Lung (tissue), 12 donors: Measurements from ENCODE around the gene PMPCA. TPM values are rescaled to one million over a fixed set of nuclear protein-coding genes. Genes with fewer than 3 reads are reported as not detected.

ENCODE experiments used
- ATAC-seq: fragments of 200-7000 bp; cut with Tn5 transposase; one replicate; pipeline ENCODE4 v1.9.1; 2020; ENCODE audit warnings: moderate number of reproducible peaks; ENCODE audit not compliant: insufficient read depth, low FRiP score
- DNase-seq, 3 donors: peaks; one replicate each; pipeline ENCODE4 v3.0.0-alpha.2; 2013 to 2017
- H3K27ac ChIP-seq, 2 donors: one replicate each; pipeline ENCODE4 v1.5.1; 2013; ENCODE audit warnings: mild to moderate bottlenecking in 2 of 2, moderate library complexity in 2 of 2, control low read depth in 1 of 2, inconsistent platforms in 1 of 2, low read depth in 1 of 2, low read length in 1 of 2
- H3K27me3 ChIP-seq, 3 donors: one replicate each; pipeline ENCODE4 v1.5.1; 2013; ENCODE audit warnings: low read length in 2 of 3; ENCODE audit not compliant: control insufficient read depth in 3 of 3, insufficient read depth in 3 of 3
- H3K36me3 ChIP-seq, 4 donors: one replicate each; pipeline ENCODE4 v1.5.1; 2013; ENCODE audit warnings: low read length in 4 of 4, mild to moderate bottlenecking in 1 of 4, moderate library complexity in 1 of 4; ENCODE audit not compliant: control insufficient read depth in 4 of 4, insufficient read depth in 4 of 4
- H3K4me1 ChIP-seq, 5 donors: one replicate each; pipeline ENCODE4 v1.5.1; 2013; ENCODE audit warnings: low read length in 5 of 5, mild to moderate bottlenecking in 2 of 5, moderate library complexity in 1 of 5; ENCODE audit not compliant: control insufficient read depth in 5 of 5, insufficient read depth in 5 of 5
- H3K4me3 ChIP-seq: one replicate; pipeline ENCODE4 v1.5.1; 2013; ENCODE audit warnings: mild to moderate bottlenecking, control low read depth, moderate library complexity
- H3K9ac ChIP-seq, 2 donors: one replicate each; pipeline ENCODE4 v1.5.1; 2013; ENCODE audit warnings: low read length in 2 of 2, control low read depth in 1 of 2; ENCODE audit not compliant: insufficient read depth in 1 of 2
- H3K9me3 ChIP-seq, 4 donors: one replicate each; pipeline ENCODE4 v1.5.1; 2013; ENCODE audit warnings: low read length in 3 of 4, mild to moderate bottlenecking in 1 of 4, moderate library complexity in 1 of 4; ENCODE audit not compliant: control insufficient read depth in 4 of 4, insufficient read depth in 3 of 4
- CTCF ChIP-seq: IDR thresholded peaks from 2 replicates; pipeline ENCODE4 v1.5.1; 2012; ENCODE audit warnings: mild to moderate bottlenecking; ENCODE audit errors: control extremely low read depth, extremely low read depth
- WGBS, 2 donors: extraction: QIAGEN DNeasy Blood & Tissue Kit; methylation state at CpG; one replicate each; pipeline ENCODE4 v1.1.7; 2013; 5-methylcytosine and 5-hydroxymethylcytosine counted together
- polyA plus RNA-seq, 2 donors: library from polyadenylated mRNA; stranded (reverse); fragments of 200-250 nt; gene quantifications; one replicate each; pipeline ENCODE4 v1.2.1, GENCODE V29; 2013
- total RNA-seq, 2 donors: library from RNA; depleted of rRNA in 1 of 2; stranded (reverse); fragments of >200 nt in 1 of 2; gene quantifications; one replicate each; pipeline ENCODE4 v1.2.1, GENCODE V29; 2014 to 2021
- donor health status: control.
- donor health status: control.
- donor health status: Bipolar disorder and iron deficiency.
- donor health status: healthy.
- donor health status: DM: yes; HTN: yes; CAD: no.

PMPCA gene
- total and polyA plus RNA-seq, 4 donors = 26.5 to 46.7 (median 40.5) TPM

DNA sequence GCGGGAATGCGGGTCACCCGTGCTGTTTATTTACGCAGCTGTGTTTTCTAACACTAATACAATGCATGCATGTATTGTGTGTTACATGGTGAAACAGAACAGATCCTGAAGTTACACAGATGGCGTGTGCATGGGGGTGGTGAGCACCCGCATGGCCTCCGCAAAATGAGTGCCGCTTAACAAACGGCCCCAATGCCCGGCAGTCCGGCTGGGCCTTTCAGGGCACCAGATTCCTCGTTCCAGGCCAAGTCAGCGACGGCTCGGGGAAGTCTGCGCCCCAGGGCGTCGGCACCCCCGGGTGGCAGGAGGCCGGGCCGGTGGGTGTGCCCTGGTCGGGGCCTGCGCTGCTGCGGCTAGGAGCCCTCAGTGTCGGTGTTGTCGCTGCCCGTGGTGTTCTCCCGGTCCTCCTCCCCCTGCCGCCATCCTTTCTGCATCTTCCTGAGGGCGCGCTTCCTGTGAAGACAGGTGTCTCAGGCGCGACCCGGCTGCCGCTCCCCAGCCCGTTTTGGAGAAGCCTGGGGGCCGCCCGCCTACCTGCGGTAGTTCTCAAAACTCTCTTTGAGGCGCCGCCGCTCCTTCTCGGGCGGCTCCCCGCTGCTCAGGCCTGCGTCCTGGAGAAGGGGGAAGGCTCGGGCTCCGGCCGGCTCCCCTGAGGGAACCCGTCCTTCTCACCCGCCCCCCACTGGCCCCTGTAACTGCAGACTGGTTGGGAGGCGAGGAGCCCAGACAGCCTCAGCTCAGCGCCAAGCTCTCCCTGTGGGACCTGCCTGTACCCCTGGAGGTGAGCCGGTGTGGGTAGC lies 46.3 kb upstream of the PMPCA start:
- Histone ChIP-seq H3K27me3 (no peaks in the 10 kb centered on the region), H3K9ac (no peak overlapping the region), H3K4me1 (peaks cover 0 to 22% (median 11%) of the 10 kb centered on the region in 5 donors), H3K27ac (no peak overlapping the region), H3K4me3 (no peak overlapping the region), H3K36me3 (peaks cover 0 to 4% (median under 1%) of the 10 kb centered on the region in 4 donors), H3K9me3 (no peaks in the 10 kb centered on the region)
- WGBS, 2 donors = 40 to 44% methylated on average over 51 to 54 of the region's 54 CpGs
- no peak for TF ChIP-seq CTCF
- DNase-seq = no peak
- no peak for ATAC-seq

DNA sequence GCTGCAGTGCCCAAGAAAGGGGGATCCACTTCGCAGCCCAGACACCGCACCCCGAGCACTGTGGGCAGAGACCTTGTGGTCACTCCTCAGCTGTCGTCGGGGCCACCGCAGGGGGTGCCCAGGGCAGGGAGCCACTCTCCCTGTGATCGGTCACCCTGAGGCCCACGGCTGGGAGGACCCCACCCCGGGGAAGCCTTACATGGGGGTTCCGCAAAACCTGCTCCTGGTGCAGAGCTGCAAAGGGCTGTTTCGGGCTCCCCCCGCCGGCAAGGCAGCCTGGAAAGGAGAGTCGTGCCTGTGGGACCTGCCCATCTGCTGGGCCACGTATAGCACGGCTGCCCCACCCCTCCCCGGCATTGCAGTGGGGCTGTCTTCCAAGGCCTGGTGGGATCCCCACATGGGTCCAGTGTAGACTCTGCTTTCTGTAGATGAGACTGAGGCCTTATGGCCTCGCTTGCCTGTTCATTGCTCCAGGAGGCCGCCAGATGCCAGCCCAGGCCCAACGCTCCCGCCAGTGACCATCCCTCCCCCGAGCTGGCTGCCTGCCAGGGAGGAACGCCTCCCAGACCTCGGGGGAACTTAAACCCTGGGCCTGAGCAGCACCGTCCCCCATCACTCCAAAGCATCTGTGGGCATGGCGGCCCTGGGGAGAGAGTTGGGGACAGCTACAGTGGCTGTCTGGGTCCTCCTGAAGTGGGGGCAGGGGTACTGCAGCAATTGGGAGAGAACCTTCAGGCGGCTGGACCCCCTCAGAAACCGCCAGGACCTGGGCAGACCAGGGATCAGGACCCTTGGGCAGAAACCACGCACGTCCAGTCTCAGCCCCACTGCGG lies 45.3 kb upstream of the PMPCA start:
- no peak for TF ChIP-seq CTCF
- ATAC-seq = no peak
- H3K36me3 ChIP-seq = peaks cover 0 to 4% (median 0%) of the 10 kb centered on the region in 4 donors
- peak in 1 of 3 donors; percentile 32 for DNase-seq
- peaks cover 0 to 22% (median 11%) of the 10 kb centered on the region in 5 donors for H3K4me1 ChIP-seq
- H3K9me3 ChIP-seq = no peaks in the 10 kb centered on the region
- no peak overlapping the region for H3K9ac ChIP-seq
- no peaks in the 10 kb centered on the region for H3K27me3 ChIP-seq
- 76 to 79% methylated on average over 31 of the region's 31 CpGs for WGBS, 2 donors
- H3K4me3 ChIP-seq = no peak overlapping the region
- H3K27ac ChIP-seq = no peak overlapping the region

DNA sequence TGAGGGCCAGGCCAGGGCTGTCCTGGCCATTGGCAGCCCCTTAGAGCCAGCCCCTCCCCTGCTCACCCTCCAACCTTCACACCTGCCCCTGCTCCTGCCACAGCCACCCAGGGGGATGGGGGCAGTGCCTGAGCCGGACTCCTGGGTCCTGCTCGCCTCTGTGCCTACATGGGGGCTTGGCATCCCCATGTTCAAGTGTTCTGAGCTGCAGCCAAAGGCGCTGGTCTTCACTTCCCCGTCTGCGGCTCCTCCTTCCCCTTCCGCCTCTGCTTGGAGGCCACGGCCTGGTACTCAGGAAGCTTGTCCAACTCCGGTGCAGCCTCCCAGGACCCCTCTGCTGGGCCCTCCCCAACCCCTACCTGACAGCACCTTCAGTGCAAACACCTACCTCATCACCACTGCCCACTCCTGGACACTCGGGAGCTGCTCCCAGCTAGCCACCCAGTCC lies 44.7 kb upstream of the PMPCA start:
- Histone ChIP-seq H3K36me3 (peaks cover 0 to 4% (median 0%) of the 10 kb centered on the region in 4 donors), H3K4me1 (peaks cover 0 to 18% (median 5%) of the 10 kb centered on the region in 5 donors), H3K4me3 (no peak overlapping the region), H3K9me3 (no peaks in the 10 kb centered on the region), H3K9ac (no peak overlapping the region), H3K27ac (no peak overlapping the region), H3K27me3 (no peaks in the 10 kb centered on the region)
- no peak for TF ChIP-seq CTCF
- DNase-seq = no peak
- 36 to 55% methylated on average over 8 to 9 of the region's 9 CpGs for WGBS, 2 donors
- no peak for ATAC-seq
